GM19193 (cell line): ENCODE results near the gene PGAP2.

Experiments
- POLR2A ChIP-seq: IDR thresholded peaks from 4 replicates; pipeline ENCODE4 v1.6.1; 2011; ENCODE audit not compliant: insufficient read depth, insufficient read length; ENCODE audit errors: extremely low read depth

PGAP2 gene

GRCh38 chr11:3856856-3857553, 48.6 kb downstream of the PGAP2 start:
- TF ChIP-seq POLR2A, result no peak

GRCh38 chr11:3857628-3858027, 49.3 kb downstream of the PGAP2 start:
- TF ChIP-seq POLR2A, result no peak

- TF ChIP-seq POLR2A, result peak; percentile 63
Measured at GRCh38 chr11:3859373-3859881, 51.1 kb downstream of the PGAP2 start.

GRCh38 chr11:3860375-3860774, 52.0 kb downstream of the PGAP2 start:
- TF ChIP-seq POLR2A, result no peak

- no peak for TF ChIP-seq POLR2A
Measured at GRCh38 chr11:3861683-3862082, 53.3 kb downstream of the PGAP2 start.

GRCh38 chr11:3865388-3866193, 57.2 kb downstream of the PGAP2 start:
- TF ChIP-seq POLR2A, result no peak

GRCh38 chr11:3866206-3866605, 57.8 kb downstream of the PGAP2 start:
- no peak for TF ChIP-seq POLR2A

GRCh38 chr11:3866836-3867208, 58.5 kb downstream of the PGAP2 start:
- no peak for TF ChIP-seq POLR2A

- no peak for TF ChIP-seq POLR2A
Measured at GRCh38 chr11:3867209-3868091, 59.1 kb downstream of the PGAP2 start.

GRCh38 chr11:3873712-3874349, 65.5 kb downstream of the PGAP2 start:
- TF ChIP-seq POLR2A, result no peak
